NCI-H69 (cell line): Measurements from ENCODE around the gene VAV2.

Source experiments
- DNase-seq: peaks from one replicate; lab custom pipeline; 2025; lab: John Stamatoyannopoulos, UW

VAV2 gene

GRCh38 chr9:133951265-133951664 lies 40.9 kb downstream of the VAV2 start:
- DNase-seq: no peak

- no peak for DNase-seq
Observed at GRCh38 chr9:133950629-133951111, 41.5 kb downstream of the VAV2 start.

GRCh38 chr9:133950192-133950591 lies 41.9 kb downstream of the VAV2 start:
- peak; percentile 16 for DNase-seq

- DNase-seq: no peak
Observed at GRCh38 chr9:133949486-133950061, 42.5 kb downstream of the VAV2 start.

GRCh38 chr9:133948561-133949485 lies 43.3 kb downstream of the VAV2 start:
- DNase-seq: no peak

GRCh38 chr9:133948131-133948530 lies 44.0 kb downstream of the VAV2 start:
- no peak for DNase-seq

GRCh38 chr9:133946840-133947486 lies 45.2 kb downstream of the VAV2 start:
- no peak for DNase-seq

GRCh38 chr9:133945977-133946753 lies 46.0 kb downstream of the VAV2 start:
- DNase-seq: no peak

- DNase-seq: no peak
Observed at GRCh38 chr9:133945314-133945975, 46.7 kb downstream of the VAV2 start.

- peak; percentile 22 for DNase-seq
Observed at GRCh38 chr9:133944746-133945135, 47.4 kb downstream of the VAV2 start.

- DNase-seq: no peak
Observed at GRCh38 chr9:133943781-133944745, 48.1 kb downstream of the VAV2 start.

GRCh38 chr9:133943036-133943780 lies 48.9 kb downstream of the VAV2 start:
- no peak for DNase-seq

- no peak for DNase-seq
Observed at GRCh38 chr9:133942206-133942975, 49.7 kb downstream of the VAV2 start.

GRCh38 chr9:133939845-133940244 lies 52.3 kb downstream of the VAV2 start:
- DNase-seq: no peak

GRCh38 chr9:133939171-133939785 lies 52.8 kb downstream of the VAV2 start:
- no peak for DNase-seq

- DNase-seq: no peak
Observed at GRCh38 chr9:133938753-133939152, 53.4 kb downstream of the VAV2 start.

- no peak for DNase-seq
Observed at GRCh38 chr9:133938086-133938485, 54.0 kb downstream of the VAV2 start.

GRCh38 chr9:133937120-133937519 lies 55.0 kb downstream of the VAV2 start:
- DNase-seq: no peak
